Measurements from ENCODE around the gene ACTR6. TPM values are rescaled to one million over a fixed set of nuclear protein-coding genes. Genes with fewer than 3 reads are reported as not detected.
"Not testable (repeated sequence)": the region's sequence is repeated elsewhere in the genome, so short reads cannot be mapped to it uniquely, and the experiment has no call there.

The ACTR6 gene
- total RNA-seq, 2 donors from 2014 or later: 28.9 to 39.6 TPM

DNA sequence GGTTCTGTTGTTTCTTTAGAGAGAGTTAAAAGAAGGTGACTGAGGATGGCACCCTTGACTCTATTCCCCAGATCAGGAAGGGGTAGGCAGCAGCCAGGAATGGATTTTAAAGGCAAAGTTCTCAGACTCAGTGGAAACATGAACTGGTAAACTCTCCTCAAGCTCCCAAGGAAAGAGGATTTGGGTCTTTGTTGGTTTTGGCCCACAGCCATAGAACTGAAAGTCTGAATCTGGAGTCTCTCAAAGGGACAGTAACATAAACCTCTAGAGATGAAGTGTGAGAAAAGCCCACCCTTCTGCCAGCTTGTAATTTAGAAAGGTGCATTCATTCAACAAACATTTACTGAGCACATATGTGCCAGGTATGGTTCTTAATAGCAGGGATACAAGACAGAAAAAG lies 29.4 kb upstream of the ACTR6 start:
- Mint-ChIP-seq H3K27ac (peak overlapping the region in 1 of 2 donors; percentile 50), H3K36me3 (peaks cover 0 to 4% of the 10 kb centered on the region in 2 donors), H3K9me3 (no peaks in the 10 kb centered on the region)
- no peak for ATAC-seq
- DNase-seq (ENCODE audit: low spot score in 2 of 2): no peak

DNA sequence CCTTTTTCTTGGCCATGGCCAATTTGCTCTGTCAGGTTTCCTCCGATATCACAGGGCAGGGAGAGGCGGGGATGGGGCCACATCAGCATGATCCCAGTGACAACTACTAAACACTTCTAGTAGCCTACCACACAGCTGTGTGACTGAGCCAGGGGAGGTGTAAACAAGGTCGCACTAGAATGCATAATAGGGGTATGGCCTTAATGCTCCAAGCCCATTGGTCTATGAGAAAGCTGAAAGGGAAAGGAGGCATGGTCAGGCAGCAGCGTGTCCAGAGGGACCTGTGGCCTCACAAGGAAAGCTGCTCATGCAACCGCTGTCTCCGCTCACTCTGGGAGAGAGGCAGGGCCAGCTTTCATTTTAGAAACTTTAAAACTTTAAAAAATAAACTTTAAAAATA lies 27.5 kb upstream of the ACTR6 start:
- Mint-ChIP-seq H3K36me3 (peaks cover 0 to 4% of the 10 kb centered on the region in 2 donors), H3K9me3 (no peaks in the 10 kb centered on the region), H3K27ac (no peak overlapping the region)
- ATAC-seq: no peak
- no peak for DNase-seq (ENCODE audit: low spot score in 2 of 2)

DNA sequence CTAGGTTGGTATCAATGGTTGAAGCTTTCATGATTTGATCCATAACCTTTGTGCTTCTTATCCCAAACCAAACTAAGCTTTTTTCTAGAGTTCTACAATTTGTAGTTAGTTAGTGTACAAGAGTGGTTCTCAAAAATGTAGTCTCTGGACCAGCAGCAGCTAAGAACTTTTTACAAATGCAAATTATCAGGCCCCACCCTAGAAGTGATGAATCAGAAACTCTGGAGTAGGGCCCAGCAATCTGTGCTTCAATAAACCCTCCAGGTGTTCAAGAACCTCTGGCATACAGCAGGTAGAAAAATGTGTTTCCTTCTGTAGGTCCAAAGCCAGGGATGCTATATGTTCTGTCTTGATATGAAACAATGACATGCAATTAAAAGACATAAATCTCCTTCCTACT lies 26.1 kb upstream of the ACTR6 start:
- ATAC-seq (no peak), DNase-seq (ENCODE audit: low spot score in 2 of 2) (no peak)
- H3K27ac Mint-ChIP-seq: no peak overlapping the region
- no peaks in the 10 kb centered on the region for H3K9me3 Mint-ChIP-seq
- peaks cover 0 to 4% of the 10 kb centered on the region in 2 donors for H3K36me3 Mint-ChIP-seq

DNA sequence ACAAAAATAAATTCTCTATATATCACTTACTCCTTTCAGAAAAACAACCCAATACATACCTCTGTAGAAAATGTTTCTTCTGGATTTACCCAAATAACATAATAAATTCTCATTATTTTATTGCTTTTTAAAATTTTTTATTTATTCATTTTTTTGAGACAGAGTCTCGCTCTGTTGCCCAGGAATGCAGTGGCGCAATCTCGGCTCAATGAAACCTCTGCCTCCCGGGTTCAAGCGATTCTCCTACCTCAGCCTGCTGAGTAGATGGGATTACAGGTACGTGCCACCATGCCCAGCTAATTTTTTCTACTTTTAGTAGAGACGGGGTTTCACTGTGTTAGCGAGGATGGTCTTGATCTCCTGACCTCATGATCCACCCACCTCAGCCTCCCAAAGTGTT lies 24.1 kb upstream of the ACTR6 start:
- not testable (repeated sequence) for H3K27ac Mint-ChIP-seq; H3K36me3 Mint-ChIP-seq; H3K9me3 Mint-ChIP-seq; DNase-seq (ENCODE audit: low spot score in 2 of 2); ATAC-seq

DNA sequence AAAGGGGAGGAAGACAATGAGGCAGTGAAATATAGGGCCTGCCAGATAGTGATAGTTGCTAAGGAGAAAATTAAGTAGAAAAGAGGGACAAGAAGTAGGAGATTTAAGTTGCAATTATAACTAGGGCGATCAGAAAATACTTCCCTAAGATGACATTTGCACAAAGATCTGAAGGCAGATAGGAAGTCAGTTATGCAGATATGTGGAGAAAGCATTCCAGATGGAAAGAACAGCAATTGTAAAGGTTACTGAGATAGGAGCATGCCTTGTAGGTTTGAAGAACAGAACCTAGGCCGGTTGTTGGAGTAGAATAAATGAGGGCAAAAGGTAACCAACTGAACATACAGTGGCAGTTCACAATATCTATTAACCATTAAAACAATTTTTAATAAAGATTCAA lies 21.4 kb upstream of the ACTR6 start:
- DNase-seq (ENCODE audit: low spot score in 2 of 2): no peak
- no peaks in the 10 kb centered on the region for H3K9me3 Mint-ChIP-seq
- H3K27ac Mint-ChIP-seq: no peak overlapping the region
- no peak for ATAC-seq
- H3K36me3 Mint-ChIP-seq: no peaks in the 10 kb centered on the region

DNA sequence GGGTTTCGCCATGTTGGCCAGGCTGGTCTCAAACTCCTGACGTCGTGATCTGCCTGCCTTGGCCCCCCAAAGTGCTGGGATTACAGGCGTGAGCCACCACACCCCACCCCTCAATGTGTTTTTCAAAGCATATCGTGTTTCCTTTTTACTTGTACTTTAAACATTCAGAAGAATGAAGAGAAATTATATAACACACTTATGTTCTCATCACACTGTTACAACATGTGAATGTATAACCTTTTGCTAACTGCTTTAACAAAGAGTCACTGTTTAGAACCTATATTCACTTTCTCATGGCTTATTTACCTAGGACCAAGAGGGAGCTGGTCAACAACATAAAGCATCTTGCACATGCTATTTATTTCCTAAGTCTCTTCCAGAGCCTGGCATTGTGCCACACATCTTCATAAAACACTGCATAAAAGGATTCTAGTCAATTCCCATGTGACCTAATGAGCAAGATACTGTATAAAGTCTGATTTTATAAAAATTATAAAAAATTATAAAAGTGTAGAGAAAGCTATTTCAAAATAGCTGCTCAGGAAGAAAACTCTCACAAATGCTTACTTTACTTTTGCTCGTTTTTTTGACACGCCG lies 16.0 kb upstream of the ACTR6 start:
- Mint-ChIP-seq H3K27ac (no peak overlapping the region), H3K36me3 (peaks cover 9 to 17% of the 10 kb centered on the region in 2 donors), H3K9me3 (no peaks in the 10 kb centered on the region)
- ATAC-seq: no peak
- no peak for DNase-seq (ENCODE audit: low spot score in 2 of 2)

DNA sequence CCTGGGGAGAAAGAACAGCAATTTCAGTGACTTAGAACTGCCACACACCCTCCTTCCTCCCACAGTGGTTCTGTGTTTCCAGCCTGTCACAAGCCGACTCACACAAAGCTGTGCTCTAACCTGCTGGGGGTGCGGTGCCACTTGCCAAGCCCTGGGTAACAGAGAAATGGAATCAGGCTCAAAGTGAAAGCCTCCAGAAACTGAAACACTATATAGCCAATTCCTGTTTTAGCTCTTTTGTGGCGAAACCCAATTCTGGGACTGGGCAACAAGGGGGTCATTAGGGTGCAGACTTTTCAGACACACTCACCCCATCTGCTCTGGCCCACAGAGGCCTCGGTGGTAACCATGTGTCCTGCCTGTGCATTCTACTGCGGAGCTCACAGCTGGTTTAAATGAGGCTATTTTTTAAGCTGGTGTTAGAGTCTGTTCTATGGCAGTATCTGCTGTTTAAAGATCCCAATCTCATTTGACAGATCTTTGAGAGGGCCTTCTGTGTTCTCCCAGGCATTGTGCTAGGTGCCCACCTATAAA lies 15.2 kb upstream of the ACTR6 start:
- no peak for DNase-seq (ENCODE audit: low spot score in 2 of 2)
- no peak overlapping the region for H3K27ac Mint-ChIP-seq
- peak in 1 of 2 donors; percentile 68 for ATAC-seq
- peaks cover 9 to 24% of the 10 kb centered on the region in 2 donors for H3K36me3 Mint-ChIP-seq
- no peaks in the 10 kb centered on the region for H3K9me3 Mint-ChIP-seq

DNA sequence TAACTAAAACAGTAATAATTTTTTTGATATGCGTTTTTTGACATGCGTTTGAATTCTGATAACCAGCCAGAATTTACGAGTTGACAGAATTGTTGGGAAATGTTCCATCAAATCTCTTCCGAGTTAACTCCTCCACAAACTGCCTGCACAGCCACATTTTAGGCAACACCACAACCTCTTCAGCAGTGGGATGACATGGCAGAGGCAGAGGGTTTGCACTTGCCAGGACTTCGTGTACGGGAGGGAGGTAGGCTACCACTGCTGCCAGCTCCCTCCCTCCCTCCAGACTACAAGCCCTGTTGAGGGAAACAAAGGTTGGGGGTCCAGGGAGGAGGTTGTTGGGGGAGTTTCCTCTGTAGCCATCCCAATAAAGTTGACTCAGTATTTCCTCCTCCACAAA lies 14.5 kb upstream of the ACTR6 start:
- H3K36me3 Mint-ChIP-seq: peaks cover 9 to 25% of the 10 kb centered on the region in 2 donors
- H3K9me3 Mint-ChIP-seq: no peaks in the 10 kb centered on the region
- no peak for ATAC-seq
- no peak overlapping the region for H3K27ac Mint-ChIP-seq
- DNase-seq (ENCODE audit: low spot score in 2 of 2): no peak

DNA sequence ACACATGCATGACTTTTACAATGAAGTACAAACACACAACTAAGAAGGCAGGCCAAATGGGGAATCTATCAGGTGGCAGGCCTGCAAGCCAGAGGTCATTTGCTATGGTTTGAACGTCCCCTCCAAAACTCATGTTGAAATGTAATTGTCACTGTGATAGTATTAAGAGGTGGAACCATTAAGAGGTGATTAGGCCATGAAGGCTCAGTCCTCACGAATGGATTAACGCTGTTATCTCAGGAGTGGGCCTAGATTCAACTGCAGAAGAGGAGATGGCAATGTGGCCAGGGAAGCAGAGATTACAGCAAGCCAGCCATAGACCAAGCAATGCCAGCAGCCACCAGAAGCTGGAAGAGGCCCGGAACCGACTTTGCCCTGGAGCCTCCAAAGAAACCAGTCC lies 13.5 kb upstream of the ACTR6 start:
- ATAC-seq: no peak

DNA sequence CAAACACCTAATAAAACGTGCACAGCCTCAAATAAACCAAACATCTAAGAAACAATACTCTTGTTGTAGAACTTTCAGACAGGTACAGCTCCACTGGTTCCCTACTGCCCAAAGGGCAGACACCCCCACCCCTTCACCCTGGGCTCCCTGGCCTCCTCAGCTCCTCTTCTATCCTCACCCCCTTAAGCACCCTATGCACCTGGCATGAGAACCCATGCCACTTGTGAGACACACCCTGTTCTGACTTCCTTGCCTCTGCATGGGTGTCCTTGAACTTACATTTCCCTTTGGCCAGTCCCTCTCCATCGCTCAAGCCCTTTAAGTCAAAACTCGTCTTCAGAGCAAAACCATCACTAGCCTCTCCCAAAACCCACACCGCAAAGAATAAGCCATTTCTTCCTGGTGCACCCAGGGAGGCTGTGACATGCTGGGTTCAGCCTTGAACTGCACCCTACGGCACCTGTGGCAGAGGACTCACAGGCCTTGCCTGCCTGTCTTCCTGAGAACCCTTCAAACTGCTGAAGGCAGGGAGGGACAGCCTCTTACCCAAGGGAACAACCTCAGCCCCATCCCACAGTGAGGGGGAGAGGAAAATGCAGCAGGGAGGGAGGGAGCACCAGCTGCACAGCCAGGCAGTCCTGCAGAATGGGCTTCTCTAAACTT lies 12.6 kb upstream of the ACTR6 start:
- Mint-ChIP-seq H3K9me3 (no peaks in the 10 kb centered on the region), H3K36me3 (peaks cover 16 to 29% of the 10 kb centered on the region in 2 donors), H3K27ac (peak overlapping the region in 1 of 2 donors; percentile 17)
- DNase-seq (ENCODE audit: low spot score in 2 of 2) (no peak), ATAC-seq (no peak)

More for the DNA sequence above, 13.5 kb upstream of the ACTR6 start:
- Mint-ChIP-seq H3K27ac (peak overlapping the region in 1 of 2 donors; percentile 40), H3K36me3 (peaks cover 16 to 29% of the 10 kb centered on the region in 2 donors), H3K9me3 (no peaks in the 10 kb centered on the region)
- DNase-seq (ENCODE audit: low spot score in 2 of 2): no peak

DNA sequence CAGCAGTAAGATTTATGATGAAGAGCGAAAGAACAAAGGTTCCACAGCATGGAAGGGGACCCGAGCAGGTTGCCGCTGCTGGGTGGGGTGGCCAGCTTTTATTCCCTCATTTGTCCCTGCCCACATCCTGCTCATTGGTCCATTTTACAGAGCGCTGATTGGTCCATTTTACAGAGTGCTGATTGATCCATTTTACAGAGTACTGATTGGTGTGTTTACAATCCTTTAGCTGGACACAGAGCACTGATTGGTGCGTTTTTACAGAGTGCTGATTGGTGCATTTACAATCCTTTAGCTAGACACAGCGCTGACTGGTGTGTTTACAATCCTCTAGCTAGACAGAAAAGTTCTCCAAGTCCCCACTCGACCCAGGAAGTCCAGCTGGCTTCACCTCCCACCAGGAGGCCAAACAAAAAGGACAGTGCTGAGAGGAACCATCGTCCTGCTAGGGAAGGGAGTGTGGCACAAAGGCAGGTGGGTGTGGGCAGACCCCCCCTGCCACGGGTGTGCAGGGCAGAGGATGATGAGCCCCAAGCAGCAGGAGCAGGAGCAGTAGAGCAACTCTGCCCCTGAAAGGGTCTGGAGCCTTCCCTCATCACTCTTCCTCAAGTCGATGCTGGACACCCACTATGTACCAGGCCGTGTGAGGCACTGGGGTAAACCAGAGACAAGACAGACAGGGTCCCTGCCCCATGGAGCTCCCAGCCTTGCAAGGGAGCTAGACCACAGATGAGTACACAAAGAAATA lies 11.6 kb upstream of the ACTR6 start:
- Mint-ChIP-seq H3K36me3 (peaks cover 16 to 29% of the 10 kb centered on the region in 2 donors), H3K27ac (peak overlapping the region in 1 of 2 donors; percentile 81)
- ATAC-seq; DNase-seq (ENCODE audit: low spot score in 2 of 2); H3K9me3 Mint-ChIP-seq: not testable (repeated sequence)

DNA sequence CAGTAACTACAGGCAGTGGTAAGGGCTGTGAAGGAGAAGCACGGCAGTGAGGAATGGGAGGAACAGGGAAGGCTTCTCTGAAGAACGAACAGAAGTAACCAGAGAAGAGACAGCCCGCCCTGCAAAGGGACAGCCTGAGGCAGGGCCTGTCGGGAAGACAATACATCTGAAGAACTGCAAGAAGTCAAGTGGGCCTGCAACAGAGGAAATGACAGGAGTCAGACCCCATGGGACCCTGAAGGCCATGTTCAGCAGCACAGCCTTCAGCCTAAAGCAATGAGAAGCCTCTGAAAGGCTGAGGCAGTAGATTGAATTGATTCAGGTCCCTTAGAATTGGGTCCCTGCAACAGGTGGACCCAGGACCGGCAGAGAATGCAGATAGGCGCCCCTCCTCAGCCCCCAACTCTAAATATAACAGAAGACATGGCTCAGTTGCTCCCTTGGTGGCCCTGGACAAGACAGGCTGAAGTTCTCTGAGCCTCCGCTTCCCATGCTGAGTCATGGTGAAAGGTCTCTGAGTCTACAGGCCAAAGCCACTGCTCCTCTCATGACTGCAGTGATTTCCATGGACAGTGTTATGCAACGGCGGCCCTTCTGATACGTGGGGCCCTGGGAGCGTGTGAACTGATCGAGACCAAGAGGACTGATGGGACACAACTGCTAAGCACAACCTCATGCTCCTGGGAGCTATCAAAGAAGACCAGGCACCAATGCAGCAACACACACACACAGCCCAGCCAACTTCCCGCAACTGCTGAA lies 10.8 kb upstream of the ACTR6 start:
- Mint-ChIP-seq H3K9me3 (no peaks in the 10 kb centered on the region), H3K36me3 (peaks cover 24 to 36% of the 10 kb centered on the region in 2 donors), H3K27ac (peak overlapping the region in 1 of 2 donors; percentile 81)
- no peak for ATAC-seq
- DNase-seq (ENCODE audit: low spot score in 2 of 2): no peak

DNA sequence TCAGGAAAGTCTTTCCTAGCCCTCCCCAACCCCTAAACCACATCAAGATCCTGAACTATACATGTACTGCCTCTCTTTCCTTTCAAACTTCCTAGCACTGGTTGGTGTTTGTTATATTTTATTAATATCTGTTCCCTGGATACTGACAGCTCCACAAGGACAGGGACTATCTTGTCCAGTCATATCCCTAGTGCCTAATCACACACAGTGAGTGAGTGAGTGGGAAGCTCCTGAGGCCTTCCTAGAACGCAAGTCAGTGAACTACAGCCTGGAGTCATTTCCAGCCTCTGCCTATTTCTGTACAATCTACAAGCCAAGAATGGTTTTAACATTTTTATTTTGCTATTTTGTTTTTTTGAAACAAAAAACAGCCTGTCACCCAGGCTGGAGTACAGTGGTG lies 7.5 kb upstream of the ACTR6 start:
- DNase-seq (ENCODE audit: low spot score in 2 of 2): no peak
- peak overlapping the region in 1 of 2 donors; percentile 60 for H3K27ac Mint-ChIP-seq
- peaks cover 36 to 44% of the 10 kb centered on the region in 2 donors for H3K36me3 Mint-ChIP-seq
- no peak for ATAC-seq
- no peaks in the 10 kb centered on the region for H3K9me3 Mint-ChIP-seq

DNA sequence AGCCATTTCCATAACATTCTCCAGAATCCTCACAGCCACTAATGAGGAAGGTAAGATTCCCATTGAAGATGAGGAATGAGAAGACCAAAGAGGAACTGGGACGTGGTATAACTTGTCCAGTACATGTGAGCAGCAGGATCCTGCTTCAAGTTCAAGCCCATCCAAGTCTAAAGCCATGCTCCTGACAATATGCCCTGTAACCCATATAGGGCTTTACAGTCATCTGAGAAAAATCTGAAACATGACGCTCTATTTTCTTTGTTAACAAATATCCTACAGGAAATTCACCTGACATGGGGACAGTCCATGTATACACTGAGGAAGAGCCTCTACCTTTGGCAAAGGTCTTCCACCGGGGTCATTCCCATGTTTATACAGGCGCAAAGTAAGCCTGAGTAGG lies 3.1 kb upstream of the ACTR6 start:
- DNase-seq (ENCODE audit: low spot score in 2 of 2) (no peak), ATAC-seq (no peak)
- no peaks in the 10 kb centered on the region for H3K9me3 Mint-ChIP-seq
- H3K36me3 Mint-ChIP-seq: peaks cover 16 to 27% of the 10 kb centered on the region in 2 donors
- H3K27ac Mint-ChIP-seq: no peak overlapping the region

DNA sequence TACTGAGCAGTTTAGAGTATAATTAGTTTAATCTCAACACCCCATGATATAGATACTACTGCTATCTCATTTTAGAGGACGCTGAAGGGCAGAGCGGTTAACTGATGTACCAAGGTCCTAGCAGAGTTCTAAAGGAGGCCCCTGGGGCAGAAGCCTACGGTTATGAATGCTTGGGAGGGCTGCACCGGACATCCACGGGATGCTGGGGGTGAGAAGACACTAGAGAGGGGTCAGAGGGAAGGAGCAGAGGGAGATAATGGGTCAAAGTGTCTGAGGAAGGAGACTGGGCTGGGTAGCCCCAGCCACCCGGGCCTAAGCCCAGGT lies 1.6 kb upstream of the ACTR6 start:
- ATAC-seq (no peak), DNase-seq (ENCODE audit: low spot score in 2 of 2) (no peak)
- Mint-ChIP-seq H3K27ac (peak overlapping the region; percentile 94 to 96), H3K9me3 (no peaks in the 10 kb centered on the region), H3K36me3 (peaks cover 16 to 27% of the 10 kb centered on the region in 2 donors)

DNA sequence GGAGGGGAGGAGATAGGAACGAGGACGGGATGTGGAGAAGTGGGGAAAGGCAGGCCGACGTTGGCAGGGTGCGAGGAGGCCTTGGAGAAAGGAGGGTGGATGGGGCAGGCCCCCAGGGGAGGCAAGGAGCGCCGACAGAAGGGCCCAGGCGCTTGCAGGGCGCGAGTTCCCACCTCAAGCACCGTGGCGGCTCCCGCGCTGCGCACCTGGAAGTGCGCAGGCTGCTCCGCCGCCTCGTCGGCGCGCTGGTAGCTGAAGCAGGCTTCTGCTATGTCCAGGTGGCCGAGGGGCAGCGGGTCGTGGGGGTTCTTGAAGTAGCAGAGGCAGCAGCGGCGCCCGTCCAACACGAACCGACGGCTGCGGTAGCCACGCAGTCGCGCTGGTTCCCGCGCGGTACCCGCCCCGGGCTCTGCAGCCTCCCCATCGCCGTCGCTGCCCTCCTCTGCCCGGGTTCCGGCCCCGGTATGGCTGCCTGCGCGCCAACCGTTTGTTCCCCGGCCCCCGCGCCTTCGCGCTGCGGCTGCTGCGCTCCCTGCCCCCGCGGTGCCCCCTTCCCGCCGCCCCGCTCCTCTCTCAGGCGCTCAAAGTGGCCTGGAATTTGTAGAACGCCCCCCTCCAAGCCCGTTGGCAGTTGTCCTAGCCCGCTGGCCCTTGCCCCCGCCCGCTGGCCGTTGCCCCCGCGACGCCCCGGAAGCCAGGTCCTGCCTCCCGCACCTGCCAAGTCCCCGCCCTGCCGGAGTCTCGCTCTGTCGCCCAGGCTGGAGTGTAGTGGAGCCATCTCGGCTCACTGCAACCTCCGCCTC lies 1.1 kb upstream of the ACTR6 start:
- ATAC-seq (peak; percentile 76 to 81), DNase-seq (ENCODE audit: low spot score in 2 of 2) (peak; percentile 75 to 80)
- peaks cover 12 to 22% of the 10 kb centered on the region in 2 donors for H3K36me3 Mint-ChIP-seq
- H3K27ac Mint-ChIP-seq: peak overlapping the region; percentile 96 to 98
- H3K9me3 Mint-ChIP-seq: no peaks in the 10 kb centered on the region
